ENCODE measurements around the gene ETHE1.

DNA sequence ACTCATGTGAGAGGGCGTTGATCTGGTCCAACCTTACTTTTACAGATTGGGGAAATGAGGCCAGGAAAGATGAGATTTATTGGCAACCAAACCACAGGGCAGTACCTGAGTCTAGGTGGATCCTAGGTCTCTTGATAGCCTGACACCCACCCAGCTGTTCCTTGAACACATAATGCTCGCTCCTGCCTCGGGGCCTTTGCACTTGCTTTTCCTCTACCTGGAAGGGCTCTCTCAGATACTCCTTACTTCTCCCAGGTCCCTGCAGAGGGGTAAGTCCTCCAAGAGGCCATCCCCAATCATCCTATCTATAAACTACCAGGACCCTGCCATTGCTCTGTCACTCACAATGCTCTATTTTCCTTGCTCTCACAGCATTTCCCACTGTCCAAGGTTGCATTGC lies 13.4 kb upstream of the ETHE1 start:
- no peak for TF ChIP-seq CTCF (IDR thresholded peaks at IDR 0.05; ENCODE audit: low read depth, low read length, missing input control)
- no peak for TF ChIP-seq HNF4A (conservative IDR thresholded peaks at IDR 0.05)
- TF ChIP-seq TAF1 (conservative IDR thresholded peaks at IDR 0.05): no peak
- no peak for TF ChIP-seq YY1 (IDR thresholded peaks at IDR 0.05)
- TF ChIP-seq, protein P1, sequence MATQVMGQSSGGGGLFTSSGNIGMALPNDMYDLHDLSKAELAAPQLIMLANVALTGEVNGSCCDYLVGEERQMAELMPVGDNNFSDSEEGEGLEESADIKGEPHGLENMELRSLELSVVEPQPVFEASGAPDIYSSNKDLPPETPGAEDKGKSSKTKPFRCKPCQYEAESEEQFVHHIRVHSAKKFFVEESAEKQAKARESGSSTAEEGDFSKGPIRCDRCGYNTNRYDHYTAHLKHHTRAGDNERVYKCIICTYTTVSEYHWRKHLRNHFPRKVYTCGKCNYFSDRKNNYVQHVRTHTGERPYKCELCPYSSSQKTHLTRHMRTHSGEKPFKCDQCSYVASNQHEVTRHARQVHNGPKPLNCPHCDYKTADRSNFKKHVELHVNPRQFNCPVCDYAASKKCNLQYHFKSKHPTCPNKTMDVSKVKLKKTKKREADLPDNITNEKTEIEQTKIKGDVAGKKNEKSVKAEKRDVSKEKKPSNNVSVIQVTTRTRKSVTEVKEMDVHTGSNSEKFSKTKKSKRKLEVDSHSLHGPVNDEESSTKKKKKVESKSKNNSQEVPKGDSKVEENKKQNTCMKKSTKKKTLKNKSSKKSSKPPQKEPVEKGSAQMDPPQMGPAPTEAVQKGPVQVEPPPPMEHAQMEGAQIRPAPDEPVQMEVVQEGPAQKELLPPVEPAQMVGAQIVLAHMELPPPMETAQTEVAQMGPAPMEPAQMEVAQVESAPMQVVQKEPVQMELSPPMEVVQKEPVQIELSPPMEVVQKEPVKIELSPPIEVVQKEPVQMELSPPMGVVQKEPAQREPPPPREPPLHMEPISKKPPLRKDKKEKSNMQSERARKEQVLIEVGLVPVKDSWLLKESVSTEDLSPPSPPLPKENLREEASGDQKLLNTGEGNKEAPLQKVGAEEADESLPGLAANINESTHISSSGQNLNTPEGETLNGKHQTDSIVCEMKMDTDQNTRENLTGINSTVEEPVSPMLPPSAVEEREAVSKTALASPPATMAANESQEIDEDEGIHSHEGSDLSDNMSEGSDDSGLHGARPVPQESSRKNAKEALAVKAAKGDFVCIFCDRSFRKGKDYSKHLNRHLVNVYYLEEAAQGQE (IDR thresholded peaks at IDR 0.05): no peak
- TF ChIP-seq ATF3 (IDR thresholded peaks at IDR 0.05): no peak
- TF ChIP-seq GABPA (IDR thresholded peaks at IDR 0.05 in 1 of 2, conservative IDR thresholded peaks at IDR 0.05 in 1 of 2): no peak
- no peak for TF ChIP-seq FOXA1 (IDR thresholded peaks at IDR 0.05)
- TF ChIP-seq EGR1 (IDR thresholded peaks at IDR 0.05; ENCODE audit: low read depth in 2 of 2): no peak
- TF ChIP-seq RAD21 (IDR thresholded peaks at IDR 0.05): no peak
- TF ChIP-seq ZBTB33 (IDR thresholded peaks at IDR 0.05): no peak

All from liver (tissue), 3 donors.